ENCODE data around the gene OXCT2.

- no peak for TF ChIP-seq CTCF (IDR thresholded peaks at IDR 0.05; ENCODE audit: insufficient read depth, low read length)
- no peak for TF ChIP-seq POLR2AphosphoS5 (IDR thresholded peaks at IDR 0.05; ENCODE audit: low read depth)
- no peak for TF ChIP-seq REST (IDR thresholded peaks at IDR 0.05; ENCODE audit: insufficient replicate concordance, low read depth)
Observed at GRCh38 chr1:39818482-39818881, 47.3 kb upstream of the OXCT2 start.

All from HL-60 (cell line).